Measurements from ENCODE around the gene ANXA10.
A peak's percentile ranks its signal among the peaks of the same experiment; 100 is the strongest.
"Not testable (repeated sequence)": the region's sequence is repeated elsewhere in the genome, so short reads cannot be mapped to it uniquely, and the experiment has no call there.

Gene ANXA10

DNA sequence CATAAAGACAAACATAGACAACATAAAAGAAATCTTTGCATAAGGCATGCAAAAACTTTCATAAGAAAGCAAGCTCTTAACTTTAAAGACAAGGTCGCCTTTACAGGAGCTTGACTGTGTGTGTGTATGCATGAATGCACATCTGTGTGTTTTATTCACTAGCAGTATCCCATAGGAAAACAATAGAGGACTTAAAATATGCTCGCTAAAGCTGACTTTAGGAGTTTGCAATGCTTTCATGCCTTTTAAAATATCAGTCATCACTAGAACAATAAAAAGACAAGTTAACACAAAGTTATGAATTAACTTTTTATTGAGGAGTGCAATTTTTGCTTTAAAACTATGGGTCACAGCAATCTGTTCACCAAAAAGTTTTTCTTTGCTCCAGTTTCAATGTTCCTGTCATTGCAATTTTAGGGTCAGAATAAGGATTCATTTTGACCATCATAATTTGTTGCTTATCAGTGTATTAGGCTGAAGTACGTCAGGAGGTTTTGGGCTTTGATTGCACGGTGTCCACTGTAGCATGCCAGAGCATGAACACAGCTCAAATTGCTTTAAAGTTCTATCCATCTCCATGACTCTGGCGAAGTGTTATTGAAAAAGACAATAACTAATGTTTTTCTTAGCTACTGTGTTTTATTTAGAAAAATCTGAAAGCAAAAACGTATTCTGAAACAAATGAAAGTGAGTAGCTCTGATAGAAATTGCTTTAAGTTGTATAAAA is 36.9 kb downstream of the ANXA10 start:
- no peak for DNase-seq (ENCODE audit: extremely low read depth, low read depth)
- TF ChIP-seq, protein P1, sequence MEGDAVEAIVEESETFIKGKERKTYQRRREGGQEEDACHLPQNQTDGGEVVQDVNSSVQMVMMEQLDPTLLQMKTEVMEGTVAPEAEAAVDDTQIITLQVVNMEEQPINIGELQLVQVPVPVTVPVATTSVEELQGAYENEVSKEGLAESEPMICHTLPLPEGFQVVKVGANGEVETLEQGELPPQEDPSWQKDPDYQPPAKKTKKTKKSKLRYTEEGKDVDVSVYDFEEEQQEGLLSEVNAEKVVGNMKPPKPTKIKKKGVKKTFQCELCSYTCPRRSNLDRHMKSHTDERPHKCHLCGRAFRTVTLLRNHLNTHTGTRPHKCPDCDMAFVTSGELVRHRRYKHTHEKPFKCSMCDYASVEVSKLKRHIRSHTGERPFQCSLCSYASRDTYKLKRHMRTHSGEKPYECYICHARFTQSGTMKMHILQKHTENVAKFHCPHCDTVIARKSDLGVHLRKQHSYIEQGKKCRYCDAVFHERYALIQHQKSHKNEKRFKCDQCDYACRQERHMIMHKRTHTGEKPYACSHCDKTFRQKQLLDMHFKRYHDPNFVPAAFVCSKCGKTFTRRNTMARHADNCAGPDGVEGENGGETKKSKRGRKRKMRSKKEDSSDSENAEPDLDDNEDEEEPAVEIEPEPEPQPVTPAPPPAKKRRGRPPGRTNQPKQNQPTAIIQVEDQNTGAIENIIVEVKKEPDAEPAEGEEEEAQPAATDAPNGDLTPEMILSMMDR (IDR thresholded peaks at IDR 0.05; ENCODE audit: low read depth, low read length): no peak

DNA sequence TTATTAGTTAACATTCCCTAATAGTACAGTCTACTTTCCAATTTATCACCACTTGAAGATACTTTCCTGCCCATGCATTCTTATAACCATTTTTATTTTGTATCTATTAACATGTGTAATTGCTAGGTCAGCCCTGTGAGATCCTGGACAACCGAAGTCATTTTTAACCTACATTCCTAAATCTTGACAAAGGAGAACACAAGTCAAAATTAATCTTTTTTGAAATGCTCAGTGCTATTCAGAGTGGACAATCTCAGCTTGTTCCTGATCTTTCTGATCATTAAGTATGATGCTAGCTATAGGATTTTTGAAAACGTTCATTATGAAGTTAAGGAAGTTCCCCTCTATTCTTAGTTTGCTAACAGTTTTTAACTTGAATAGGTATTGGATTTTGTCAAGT is 37.5 kb downstream of the ANXA10 start:
- DNase-seq (ENCODE audit: extremely low read depth, low read depth): no peak
- TF ChIP-seq, protein P1 (IDR thresholded peaks at IDR 0.05; ENCODE audit: low read depth, low read length): no peak

DNA sequence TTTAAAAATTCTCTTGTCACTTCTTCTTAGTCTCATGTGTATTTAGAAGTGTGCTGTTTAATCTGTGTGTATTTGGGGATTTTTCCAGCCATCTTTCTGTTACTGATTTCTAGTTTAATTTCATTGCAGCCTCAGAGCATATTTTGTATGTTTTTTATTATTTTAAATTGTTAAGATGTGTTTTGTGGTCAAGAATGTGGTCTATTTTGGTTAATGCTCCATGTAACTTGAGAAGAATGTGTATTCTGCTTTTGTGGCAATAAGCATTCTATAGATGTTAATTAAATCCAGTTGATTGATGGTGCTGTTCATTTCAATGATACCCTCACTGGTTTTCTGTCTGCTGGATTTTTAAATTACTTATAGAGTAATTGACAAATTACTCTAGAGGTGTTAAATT is 38.9 kb downstream of the ANXA10 start:
- DNase-seq (ENCODE audit: extremely low read depth, low read depth): peak; percentile 4
- TF ChIP-seq, protein P1 (IDR thresholded peaks at IDR 0.05; ENCODE audit: low read depth, low read length): no peak

DNA sequence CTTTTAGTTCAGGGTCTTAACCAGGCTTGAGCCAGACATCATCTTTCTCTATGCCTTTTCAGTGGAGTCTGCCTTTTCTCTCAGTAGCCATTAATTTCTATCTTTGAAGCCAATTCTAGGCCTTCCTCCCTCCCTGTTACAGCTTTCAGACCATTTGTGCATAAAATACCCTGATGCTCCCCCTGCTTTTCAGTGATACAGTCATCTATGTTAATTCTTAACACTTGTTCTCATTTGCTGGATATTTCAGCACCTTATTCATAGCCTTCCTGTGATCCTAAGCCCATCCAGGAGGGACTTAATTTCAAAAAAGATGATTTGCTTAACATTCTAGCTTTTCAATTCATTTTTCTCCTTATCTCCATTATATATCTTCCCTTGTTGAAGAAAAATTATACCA is 42.3 kb downstream of the ANXA10 start:
- TF ChIP-seq, protein P1 (IDR thresholded peaks at IDR 0.05; ENCODE audit: low read depth, low read length): no peak
- no peak for DNase-seq (ENCODE audit: extremely low read depth, low read depth)

DNA sequence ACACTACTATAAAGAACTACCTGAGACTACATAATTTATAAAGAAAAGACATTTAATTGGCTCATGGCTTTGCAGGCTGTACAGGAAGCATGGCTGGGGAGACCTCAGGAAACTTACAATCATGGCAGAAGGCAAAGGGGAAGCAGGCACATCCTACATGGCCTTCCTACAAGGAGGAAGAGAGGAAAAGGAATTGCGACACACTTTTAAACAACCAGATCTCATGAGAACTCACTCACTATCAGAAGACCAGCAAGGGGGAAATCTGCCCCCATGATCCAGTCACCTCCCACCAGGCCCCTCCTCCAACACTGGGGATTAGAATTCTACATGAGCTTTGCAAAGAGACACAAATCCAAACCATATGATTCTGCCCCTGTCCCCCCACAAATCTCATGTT is 43.5 kb downstream of the ANXA10 start:
- DNase-seq (ENCODE audit: extremely low read depth, low read depth): not testable (repeated sequence)

DNA sequence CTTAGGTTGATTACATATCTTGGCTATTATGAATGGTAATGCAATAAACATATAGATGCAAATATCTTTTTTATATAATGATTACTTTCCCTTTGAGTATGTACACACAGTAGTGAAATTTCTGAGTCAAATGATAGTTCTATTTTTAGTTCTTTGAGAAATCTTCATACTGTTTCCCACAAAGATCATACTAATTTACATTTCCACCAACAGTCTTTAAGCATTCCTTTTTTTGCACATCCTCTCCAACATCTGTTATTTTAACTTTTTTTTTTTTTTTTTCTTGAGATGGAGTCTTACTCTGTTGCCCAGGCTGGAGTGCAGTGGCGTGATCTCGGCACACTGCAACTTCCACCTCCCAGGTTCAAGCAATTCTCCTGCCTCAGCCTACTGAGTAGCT is 45.4 kb downstream of the ANXA10 start:
- DNase-seq (ENCODE audit: extremely low read depth, low read depth): not testable (repeated sequence)

DNA sequence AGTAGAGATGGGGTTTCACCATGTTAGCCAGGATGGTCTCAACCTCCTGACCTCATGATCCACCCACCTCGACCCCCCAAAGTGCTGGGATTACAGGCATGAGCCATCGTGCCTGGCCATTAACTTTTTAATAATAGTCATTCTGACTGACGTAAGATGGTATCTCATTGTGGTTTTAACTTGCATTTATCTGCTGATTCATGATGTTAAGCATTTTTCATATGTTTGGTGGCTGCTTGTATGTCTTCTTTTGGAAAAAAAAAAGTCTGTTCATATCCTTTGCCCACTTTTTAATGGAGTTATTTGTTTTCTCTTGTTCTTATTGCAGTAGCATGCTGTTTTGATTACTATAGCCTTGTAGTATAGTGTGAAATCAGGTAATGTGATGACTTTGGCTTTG is 45.8 kb downstream of the ANXA10 start:
- DNase-seq (ENCODE audit: extremely low read depth, low read depth): peak; percentile 39
- TF ChIP-seq, protein P1 (IDR thresholded peaks at IDR 0.05; ENCODE audit: low read depth, low read length): no peak

DNA sequence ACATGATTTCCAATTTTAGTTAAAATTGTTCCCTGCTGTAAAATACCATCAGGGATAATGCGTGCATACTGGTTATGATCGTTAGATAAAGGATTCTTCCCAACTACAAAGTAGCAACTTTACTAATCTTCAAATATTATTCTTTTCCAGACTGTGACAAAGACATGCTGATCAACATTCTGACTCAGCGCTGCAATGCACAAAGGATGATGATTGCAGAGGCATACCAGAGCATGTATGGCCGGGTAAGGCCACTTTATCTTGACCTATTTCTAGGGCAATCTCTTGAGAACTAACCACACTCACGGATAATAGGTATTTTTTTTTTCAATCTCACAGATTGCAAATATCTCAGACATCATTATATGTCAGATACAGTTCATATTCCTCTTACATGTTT is 47.0 kb downstream of the ANXA10 start:
- no peak for DNase-seq (ENCODE audit: extremely low read depth, low read depth)
- TF ChIP-seq, protein P1 (IDR thresholded peaks at IDR 0.05; ENCODE audit: low read depth, low read length): no peak
